Liver (tissue), 9 donors: ENCODE measurements around the gene PREPL. TPM values are rescaled to one million over a fixed set of nuclear protein-coding genes. Genes with fewer than 3 reads are reported as not detected.

Experiments
- DNase-seq: peaks from one replicate; pipeline ENCODE4 v3.0.0-alpha.2; 2017; ENCODE audit warnings: low spot score
- H3K27ac ChIP-seq, 2 donors: one replicate each; pipeline ENCODE4 v1.7.0; 2013; ENCODE audit warnings: inconsistent platforms in 2 of 2, low read length in 2 of 2, control low read depth in 1 of 2, low read depth in 1 of 2, mild to moderate bottlenecking in 1 of 2
- H3K27me3 ChIP-seq, 4 donors: one replicate each; pipeline versions ENCODE4 v1.6.1 to v1.7.0; 2013; ENCODE audit warnings: low read length in 3 of 4, inconsistent platforms in 1 of 4, mild to moderate bottlenecking in 1 of 4, moderate library complexity in 1 of 4; ENCODE audit not compliant: control insufficient read depth in 4 of 4, insufficient read depth in 4 of 4
- H3K36me3 ChIP-seq, 4 donors: one replicate each; pipeline versions ENCODE4 v1.6.1 to v1.7.0; 2013; ENCODE audit warnings: low read length in 3 of 4, mild to moderate bottlenecking in 3 of 4, low read depth in 1 of 4, moderate library complexity in 1 of 4; ENCODE audit not compliant: control insufficient read depth in 4 of 4, insufficient read depth in 3 of 4
- H3K4me1 ChIP-seq, 4 donors: one replicate each; pipeline versions ENCODE4 v1.6.1 to v1.7.0; 2013; ENCODE audit warnings: low read length in 3 of 4, mild to moderate bottlenecking in 3 of 4, moderate library complexity in 1 of 4; ENCODE audit not compliant: control insufficient read depth in 4 of 4, insufficient read depth in 4 of 4
- H3K4me3 ChIP-seq, 3 donors: one replicate each; pipeline versions ENCODE4 v1.6.1 to v1.7.0; 2013; ENCODE audit warnings: low read length in 3 of 3, control low read depth in 1 of 3, low read depth in 1 of 3, mild to moderate bottlenecking in 1 of 3
- H3K9ac ChIP-seq, 2 donors: one replicate each; pipeline ENCODE4 v1.7.0; 2013; ENCODE audit warnings: low read length in 2 of 2, mild to moderate bottlenecking in 2 of 2, moderate library complexity in 2 of 2, control low read depth in 1 of 2, low read depth in 1 of 2
- H3K9me3 ChIP-seq, 4 donors: one replicate each; pipeline versions ENCODE4 v1.6.1 to v1.7.0; 2013; ENCODE audit warnings: low read length in 3 of 4; ENCODE audit not compliant: control insufficient read depth in 4 of 4
- ATF3 ChIP-seq: IDR thresholded peaks from 2 replicates; pipeline ENCODE4 v1.6.1; 2016; ENCODE audit warnings: antibody characterized with exemption
- CTCF ChIP-seq: fragments of 150-350 bp; IDR thresholded peaks from 2 replicates; pipeline ENCODE4 v1.5.1; 2017; ENCODE audit warnings: improper control_type of control experiment, low read depth, low read length; ENCODE audit not compliant: missing input control
- EGR1 ChIP-seq, 2 donors: IDR thresholded peaks; 2 replicates each; pipeline ENCODE4 v1.6.1; 2016 to 2018; ENCODE audit warnings: antibody characterized with exemption in 2 of 2, low read depth in 2 of 2
- FOXA1 ChIP-seq: IDR thresholded peaks from 2 replicates; pipeline ENCODE4 v1.6.1; 2016; ENCODE audit warnings: antibody characterized with exemption
- FOXA2 ChIP-seq: IDR thresholded peaks from 2 replicates; pipeline ENCODE4 v1.6.1; 2016; ENCODE audit warnings: antibody characterized with exemption
- GABPA ChIP-seq, 2 donors: IDR thresholded peaks in 1 of 2; conservative IDR thresholded peaks in 1 of 2; 2 replicates each; pipeline ENCODE4 v1.6.1; 2016; ENCODE audit warnings: antibody characterized with exemption in 2 of 2, mild to moderate bottlenecking in 1 of 2, moderate library complexity in 1 of 2
- HNF4A ChIP-seq, 2 donors: conservative IDR thresholded peaks; 2 replicates each; pipeline ENCODE4 v1.6.1; 2016; ENCODE audit warnings: antibody characterized with exemption in 2 of 2, mild to moderate bottlenecking in 2 of 2
- HNF4G ChIP-seq: IDR thresholded peaks from 2 replicates; pipeline ENCODE4 v1.6.1; 2016; ENCODE audit warnings: antibody characterized with exemption
- JUND ChIP-seq, 2 donors: IDR thresholded peaks; 2 replicates each; pipeline ENCODE4 v1.6.1; 2016; ENCODE audit warnings: antibody characterized with exemption in 2 of 2
- NR2F2 ChIP-seq: IDR thresholded peaks from 2 replicates; pipeline ENCODE4 v1.6.1; 2016; ENCODE audit warnings: antibody characterized with exemption
- RAD21 ChIP-seq, 2 donors: IDR thresholded peaks; 2 replicates each; pipeline ENCODE4 v1.6.1; 2016; ENCODE audit warnings: antibody characterized with exemption in 2 of 2, mild to moderate bottlenecking in 2 of 2
- RXRA ChIP-seq, 2 donors: IDR thresholded peaks; 2 replicates each; pipeline ENCODE4 v1.6.1; 2017 to 2018; ENCODE audit warnings: antibody characterized with exemption in 2 of 2, mild to moderate bottlenecking in 1 of 2
- SP1 ChIP-seq: IDR thresholded peaks from 2 replicates; pipeline ENCODE4 v1.6.1; 2018; ENCODE audit warnings: antibody characterized with exemption, mild to moderate bottlenecking
- TAF1 ChIP-seq: conservative IDR thresholded peaks from 2 replicates; pipeline ENCODE4 v1.6.1; 2016; ENCODE audit warnings: antibody characterized with exemption, mild to moderate bottlenecking
- YY1 ChIP-seq: IDR thresholded peaks from 2 replicates; pipeline ENCODE4 v1.6.1; 2016; ENCODE audit warnings: antibody characterized with exemption, mild to moderate bottlenecking
- ZBTB33 ChIP-seq: IDR thresholded peaks from 2 replicates; pipeline ENCODE4 v1.6.1; 2016; ENCODE audit warnings: antibody characterized with exemption
- WGBS: extraction: QIAGEN DNeasy Blood & Tissue Kit; methylation state at CpG from one replicate; pipeline ENCODE4 v1.1.7; 2013; 5-methylcytosine and 5-hydroxymethylcytosine counted together
- polyA plus RNA-seq, 2 donors: library from polyadenylated mRNA; stranded (reverse) in 1 of 2; unstranded in 1 of 2; fragments of 200-250 nt in 1 of 2; fragments of >200 nt in 1 of 2; fragmentation: Nextera tagmentation in 1 of 2; extraction: Ambion mirVana in 1 of 2; gene quantifications; one replicate each; pipeline versions ENCODE4 v1.2.1 to v1.2.3, GENCODE V29; 2013 to 2015
- total RNA-seq, 2 donors: library from RNA; depleted of rRNA; stranded (reverse); fragments of >200 nt; gene quantifications; one replicate each; pipeline ENCODE4 v1.2.3, GENCODE V29; 2014
- TF ChIP-seq, protein P1 (sequence below): IDR thresholded peaks from 2 replicates; pipeline ENCODE4 v1.6.1; 2016; ENCODE audit warnings: antibody characterized with exemption
- TF ChIP-seq, protein P2 (sequence below): IDR thresholded peaks from 2 replicates; pipeline ENCODE4 v1.6.1; 2016; ENCODE audit warnings: antibody characterized with exemption, mild to moderate bottlenecking
- donor health status: healthy.
- donor health status: healthy.
- donor health status: healthy.
- donor health status: healthy.
- donor health status: healthy.

The PREPL gene
- total and polyA plus RNA-seq, 4 donors = 7.9 to 18.8 (median 11.7) TPM

DNA sequence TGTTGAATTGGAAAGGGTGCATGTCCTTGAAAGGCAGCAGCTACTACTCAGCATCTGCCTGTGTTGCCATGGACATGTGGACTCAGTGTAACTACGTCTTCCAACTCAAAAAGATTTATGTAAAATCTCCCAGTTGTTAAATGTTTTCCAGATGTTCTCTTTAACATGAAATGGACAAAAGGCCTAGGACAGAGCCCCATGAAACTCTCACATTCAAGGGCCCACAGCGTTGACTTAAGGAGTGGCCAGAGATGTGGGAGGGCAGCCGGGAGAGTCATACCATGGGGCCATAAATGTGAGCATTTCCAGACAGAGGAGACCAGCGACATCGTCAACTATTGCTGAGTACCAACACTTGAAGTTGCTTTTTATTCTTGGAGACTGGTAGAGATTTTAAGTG is 76.1 kb downstream of the PREPL start:
- DNase-seq = no peak
- H3K9me3 ChIP-seq = no peaks in the 10 kb centered on the region
- no peaks in the 10 kb centered on the region for H3K27me3 ChIP-seq
- H3K9ac ChIP-seq = no peak overlapping the region
- H3K36me3 ChIP-seq = no peaks in the 10 kb centered on the region
- WGBS = 86% methylated on average over 5 of the region's 5 CpGs
- TF ChIP-seq EGR1 (IDR thresholded peaks at IDR 0.05; ENCODE audit: low read depth in 2 of 2) (no peak), JUND (IDR thresholded peaks at IDR 0.05) (no peak), HNF4A (conservative IDR thresholded peaks at IDR 0.05) (no peak), CTCF (no peak), FOXA2 (no peak), NR2F2 (no peak), GABPA (IDR thresholded peaks at IDR 0.05 in 1 of 2, conservative IDR thresholded peaks at IDR 0.05 in 1 of 2) (no peak), HNF4G (no peak), RXRA (IDR thresholded peaks at IDR 0.05) (no peak), FOXA1 (no peak), ATF3 (no peak), TAF1 (no peak), RAD21 (IDR thresholded peaks at IDR 0.05) (no peak), YY1 (no peak), SP1 (no peak)
- TF ChIP-seq, protein P1, sequence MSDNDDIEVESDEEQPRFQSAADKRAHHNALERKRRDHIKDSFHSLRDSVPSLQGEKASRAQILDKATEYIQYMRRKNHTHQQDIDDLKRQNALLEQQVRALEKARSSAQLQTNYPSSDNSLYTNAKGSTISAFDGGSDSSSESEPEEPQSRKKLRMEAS = no peak
- TF ChIP-seq, protein P2, sequence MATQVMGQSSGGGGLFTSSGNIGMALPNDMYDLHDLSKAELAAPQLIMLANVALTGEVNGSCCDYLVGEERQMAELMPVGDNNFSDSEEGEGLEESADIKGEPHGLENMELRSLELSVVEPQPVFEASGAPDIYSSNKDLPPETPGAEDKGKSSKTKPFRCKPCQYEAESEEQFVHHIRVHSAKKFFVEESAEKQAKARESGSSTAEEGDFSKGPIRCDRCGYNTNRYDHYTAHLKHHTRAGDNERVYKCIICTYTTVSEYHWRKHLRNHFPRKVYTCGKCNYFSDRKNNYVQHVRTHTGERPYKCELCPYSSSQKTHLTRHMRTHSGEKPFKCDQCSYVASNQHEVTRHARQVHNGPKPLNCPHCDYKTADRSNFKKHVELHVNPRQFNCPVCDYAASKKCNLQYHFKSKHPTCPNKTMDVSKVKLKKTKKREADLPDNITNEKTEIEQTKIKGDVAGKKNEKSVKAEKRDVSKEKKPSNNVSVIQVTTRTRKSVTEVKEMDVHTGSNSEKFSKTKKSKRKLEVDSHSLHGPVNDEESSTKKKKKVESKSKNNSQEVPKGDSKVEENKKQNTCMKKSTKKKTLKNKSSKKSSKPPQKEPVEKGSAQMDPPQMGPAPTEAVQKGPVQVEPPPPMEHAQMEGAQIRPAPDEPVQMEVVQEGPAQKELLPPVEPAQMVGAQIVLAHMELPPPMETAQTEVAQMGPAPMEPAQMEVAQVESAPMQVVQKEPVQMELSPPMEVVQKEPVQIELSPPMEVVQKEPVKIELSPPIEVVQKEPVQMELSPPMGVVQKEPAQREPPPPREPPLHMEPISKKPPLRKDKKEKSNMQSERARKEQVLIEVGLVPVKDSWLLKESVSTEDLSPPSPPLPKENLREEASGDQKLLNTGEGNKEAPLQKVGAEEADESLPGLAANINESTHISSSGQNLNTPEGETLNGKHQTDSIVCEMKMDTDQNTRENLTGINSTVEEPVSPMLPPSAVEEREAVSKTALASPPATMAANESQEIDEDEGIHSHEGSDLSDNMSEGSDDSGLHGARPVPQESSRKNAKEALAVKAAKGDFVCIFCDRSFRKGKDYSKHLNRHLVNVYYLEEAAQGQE = no peak
- no peak overlapping the region for H3K4me3 ChIP-seq
- peaks cover 5 to 26% (median 24%) of the 10 kb centered on the region in 4 donors for H3K4me1 ChIP-seq
- H3K27ac ChIP-seq = no peak overlapping the region

- H3K36me3 ChIP-seq = no peaks in the 10 kb centered on the region
- no peaks in the 10 kb centered on the region for H3K9me3 ChIP-seq
- H3K27me3 ChIP-seq = no peaks in the 10 kb centered on the region
- TF ChIP-seq GABPA (IDR thresholded peaks at IDR 0.05 in 1 of 2, conservative IDR thresholded peaks at IDR 0.05 in 1 of 2) = no peak
- TF ChIP-seq ZBTB33 = no peak
- TF ChIP-seq, protein P1 = no peak
- peaks cover 5 to 31% (median 21%) of the 10 kb centered on the region in 4 donors for H3K4me1 ChIP-seq
- H3K9ac ChIP-seq = no peak overlapping the region
- WGBS = 61% methylated on average over 1 of the region's 1 CpG
- no peak overlapping the region for H3K4me3 ChIP-seq
- no peak for DNase-seq
- no peak overlapping the region for H3K27ac ChIP-seq
Observed at GRCh38 chr2:44283116-44283666, 78.1 kb downstream of the PREPL start.
